GM20000 (cell line): ENCODE measurements around the gene CDH8.

Experiments
- DNase-seq: peaks from one replicate; pipeline ENCODE4 v3.0.0; 2012; ENCODE audit warnings: low spot score
- TF ChIP-seq, protein P1 (sequence below): IDR thresholded peaks from 2 replicates; pipeline ENCODE4 v1.5.1; 2012; ENCODE audit warnings: mild to moderate bottlenecking, control low read depth; ENCODE audit errors: extremely low read depth, missing control alignments

The CDH8 gene

DNA sequence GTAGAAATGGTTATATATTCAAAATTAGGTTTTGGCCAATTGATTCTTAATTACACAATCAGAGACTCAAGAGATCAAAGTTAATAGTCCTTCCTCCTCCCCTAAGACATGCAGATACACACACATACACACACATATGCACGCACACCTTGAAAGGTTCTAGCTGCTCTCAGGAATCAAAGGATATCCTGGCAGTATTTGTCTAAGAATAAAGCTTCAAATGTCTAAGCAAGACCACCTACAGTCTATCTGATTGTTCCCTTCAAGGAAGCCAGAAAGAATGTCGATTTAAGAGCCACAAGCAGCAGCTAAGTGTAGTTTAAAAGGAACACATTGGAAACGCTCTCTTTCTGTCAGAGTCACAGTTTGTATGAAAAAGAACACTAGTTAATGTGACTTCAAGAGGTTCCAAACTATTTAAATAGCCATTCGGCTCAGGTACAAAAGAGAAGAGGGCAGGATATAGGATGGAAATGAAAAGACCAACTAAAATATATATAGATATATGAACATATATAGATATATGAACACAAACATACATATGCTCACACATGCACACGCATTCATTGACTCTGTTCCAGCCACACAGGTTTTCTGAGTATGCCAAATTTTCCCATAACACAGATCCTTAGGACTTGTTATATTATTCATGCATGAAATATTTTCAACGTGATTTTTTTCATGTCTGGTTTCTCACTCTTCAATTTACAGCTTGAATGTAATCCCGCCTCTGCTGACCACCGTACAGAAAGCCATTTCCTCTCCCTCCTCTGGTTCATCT lies 79.0 kb downstream of the CDH8 start:
- DNase-seq: no peak
- TF ChIP-seq, protein P1, sequence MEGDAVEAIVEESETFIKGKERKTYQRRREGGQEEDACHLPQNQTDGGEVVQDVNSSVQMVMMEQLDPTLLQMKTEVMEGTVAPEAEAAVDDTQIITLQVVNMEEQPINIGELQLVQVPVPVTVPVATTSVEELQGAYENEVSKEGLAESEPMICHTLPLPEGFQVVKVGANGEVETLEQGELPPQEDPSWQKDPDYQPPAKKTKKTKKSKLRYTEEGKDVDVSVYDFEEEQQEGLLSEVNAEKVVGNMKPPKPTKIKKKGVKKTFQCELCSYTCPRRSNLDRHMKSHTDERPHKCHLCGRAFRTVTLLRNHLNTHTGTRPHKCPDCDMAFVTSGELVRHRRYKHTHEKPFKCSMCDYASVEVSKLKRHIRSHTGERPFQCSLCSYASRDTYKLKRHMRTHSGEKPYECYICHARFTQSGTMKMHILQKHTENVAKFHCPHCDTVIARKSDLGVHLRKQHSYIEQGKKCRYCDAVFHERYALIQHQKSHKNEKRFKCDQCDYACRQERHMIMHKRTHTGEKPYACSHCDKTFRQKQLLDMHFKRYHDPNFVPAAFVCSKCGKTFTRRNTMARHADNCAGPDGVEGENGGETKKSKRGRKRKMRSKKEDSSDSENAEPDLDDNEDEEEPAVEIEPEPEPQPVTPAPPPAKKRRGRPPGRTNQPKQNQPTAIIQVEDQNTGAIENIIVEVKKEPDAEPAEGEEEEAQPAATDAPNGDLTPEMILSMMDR: no peak

DNA sequence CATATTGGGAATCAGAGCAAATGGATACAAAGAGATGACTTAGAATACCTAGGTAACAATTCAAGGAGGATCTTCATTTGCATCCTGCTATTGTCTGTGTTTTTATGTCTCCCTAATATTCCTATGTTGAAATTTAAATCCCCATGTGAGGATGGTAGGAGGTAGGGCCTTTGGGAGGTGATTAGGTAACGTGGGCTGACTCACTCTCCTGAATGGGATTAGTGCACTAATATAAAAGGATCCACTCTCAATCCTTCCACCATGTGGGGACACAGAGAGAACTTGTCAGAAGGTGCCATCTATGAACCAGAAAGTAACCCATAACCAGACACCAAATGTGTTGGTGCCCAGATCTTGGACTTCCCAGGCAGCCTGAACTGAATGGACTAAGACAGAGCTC lies 83.4 kb downstream of the CDH8 start:
- DNase-seq: no peak
- TF ChIP-seq, protein P1: no peak

DNA sequence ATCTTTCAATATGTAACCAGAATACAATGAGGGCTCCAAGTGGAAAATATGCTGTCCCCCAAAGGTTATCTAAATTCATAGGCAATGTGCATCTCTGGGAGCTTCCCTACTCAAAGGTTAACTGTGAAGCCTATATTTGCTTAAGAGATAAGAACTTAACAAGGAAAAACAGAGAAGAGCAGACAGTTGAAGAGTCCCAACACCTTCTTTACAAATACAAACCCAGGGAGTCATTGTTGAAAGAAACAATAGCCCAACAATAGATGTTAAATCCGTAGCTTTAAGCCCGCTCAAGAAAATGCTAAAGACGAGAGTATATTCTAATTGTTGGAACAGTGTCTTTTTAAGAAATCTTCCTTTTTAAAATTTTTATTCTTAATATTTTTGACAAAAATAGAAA lies 87.8 kb downstream of the CDH8 start:
- no peak for DNase-seq
- TF ChIP-seq, protein P1: no peak

DNA sequence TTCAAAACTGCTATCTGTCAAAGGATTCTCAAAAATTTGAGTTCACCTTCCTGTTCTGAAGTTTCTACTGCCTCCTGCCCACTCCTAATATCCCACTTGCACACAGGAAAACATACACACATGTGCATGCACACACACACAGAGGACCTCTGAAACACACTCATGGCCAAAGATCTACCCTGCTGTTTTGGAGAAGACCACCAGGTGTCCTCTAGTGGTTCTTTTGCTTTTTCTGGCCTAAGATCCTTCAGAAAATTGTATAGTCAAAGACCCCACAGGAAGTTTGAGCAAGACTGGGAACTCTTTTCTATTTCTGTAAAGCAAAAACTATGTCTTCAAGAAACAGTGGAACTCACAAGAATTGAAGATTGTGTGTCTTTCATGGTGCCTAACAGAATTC lies 90.2 kb downstream of the CDH8 start:
- TF ChIP-seq, protein P1: no peak
- DNase-seq: no peak

DNA sequence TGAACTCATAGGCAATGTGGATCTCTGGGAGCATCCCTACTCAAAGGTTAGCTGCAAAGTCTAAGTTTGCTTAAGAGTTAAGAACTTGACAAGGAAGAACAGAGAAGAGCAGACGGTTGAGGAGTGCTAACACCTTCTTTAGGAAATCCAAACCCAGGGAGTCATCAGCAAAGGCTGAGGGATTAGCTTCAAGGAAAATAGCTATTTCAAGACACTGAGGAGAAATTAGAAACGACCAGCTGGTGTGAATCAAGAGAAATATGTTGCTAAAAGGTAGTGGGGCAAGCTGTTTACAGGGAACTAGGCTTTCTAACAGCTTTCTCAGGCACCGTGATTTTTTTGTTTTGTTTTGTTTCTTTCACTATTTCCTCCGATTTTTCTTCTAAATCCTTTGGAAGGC lies 90.7 kb downstream of the CDH8 start:
- TF ChIP-seq, protein P1: no peak
- no peak for DNase-seq

DNA sequence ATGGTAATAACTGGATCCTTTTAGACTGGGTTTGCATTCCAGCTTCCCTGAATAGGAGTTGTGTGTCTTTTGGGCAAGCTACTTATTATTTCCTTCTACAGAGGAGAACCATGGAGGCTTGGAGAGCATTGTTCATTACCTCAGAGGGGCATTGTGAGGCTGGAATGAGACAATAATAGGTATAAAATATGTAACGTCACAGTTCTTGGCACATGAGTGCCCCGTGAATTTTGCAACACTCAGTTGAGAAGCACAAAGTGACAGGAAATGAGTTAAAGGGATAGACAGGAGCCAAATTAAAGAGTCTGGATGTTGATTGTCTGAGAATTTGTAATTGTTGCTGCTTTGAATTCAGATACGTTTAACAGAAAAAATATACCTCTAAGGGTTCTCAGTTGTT lies 92.2 kb downstream of the CDH8 start:
- DNase-seq: no peak
- TF ChIP-seq, protein P1: no peak

DNA sequence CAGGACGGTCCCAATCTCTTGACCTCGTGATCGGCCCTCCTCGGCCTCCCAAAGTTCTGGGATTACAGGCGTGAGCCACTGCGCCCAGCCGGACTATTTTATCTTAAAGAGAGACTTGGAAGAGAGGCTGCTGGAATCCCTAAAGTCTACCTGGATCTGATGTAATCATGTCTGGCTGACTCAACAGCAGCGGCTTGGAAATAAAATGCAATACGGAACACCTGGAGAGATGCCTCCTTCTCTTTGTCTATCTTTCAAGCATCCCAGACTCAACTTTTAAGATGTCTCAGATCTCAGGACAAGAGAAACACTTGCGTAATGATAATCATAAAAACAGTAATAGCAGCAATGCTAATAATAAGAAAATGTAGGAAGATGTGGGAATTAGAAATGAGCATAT lies 95.6 kb downstream of the CDH8 start:
- TF ChIP-seq, protein P1: no peak
- DNase-seq: no peak
